NCI-H446 (cell line): ENCODE data around the gene TP53RK.

Experiments used
- DNase-seq, 2 experiments: peaks; one replicate each; lab custom pipeline; 2025; lab: John Stamatoyannopoulos, UW

Gene TP53RK

GRCh38 chr20:46689082-46689753 is at the start of gene TP53RK:
TSS of gene TP53RK (minus strand) at chr20:46689444. CDS start at chr20:46689414, 30 bp downstream.
- DNase-seq = peak; percentile 97 to 99

GRCh38 chr20:46735436-46735835 is 46.2 kb upstream of the TP53RK start:
- DNase-seq = no peak

- no peak for DNase-seq
These were observed 42.5 kb upstream of the TP53RK start for GRCh38 chr20:46731770-46732169.

- no peak for DNase-seq
These were observed 36.2 kb upstream of the TP53RK start for GRCh38 chr20:46725186-46726165.

GRCh38 chr20:46724343-46724959 is 35.2 kb upstream of the TP53RK start:
- DNase-seq = no peak

GRCh38 chr20:46723039-46723438 is 33.8 kb upstream of the TP53RK start:
- no peak for DNase-seq

GRCh38 chr20:46722450-46722849 is 33.2 kb upstream of the TP53RK start:
- no peak for DNase-seq

GRCh38 chr20:46721476-46721875 is 32.2 kb upstream of the TP53RK start:
- DNase-seq = no peak

- no peak for DNase-seq
These were observed 31.7 kb upstream of the TP53RK start for GRCh38 chr20:46720776-46721425.

- no peak for DNase-seq
These were observed 30.8 kb upstream of the TP53RK start for GRCh38 chr20:46720019-46720418.

GRCh38 chr20:46717818-46718541 is 28.7 kb upstream of the TP53RK start:
- no peak for DNase-seq

- DNase-seq = no peak
These were observed 26.1 kb upstream of the TP53RK start for GRCh38 chr20:46715292-46715756.

GRCh38 chr20:46713957-46714834 is 25.0 kb upstream of the TP53RK start:
- no peak for DNase-seq

- no peak for DNase-seq
These were observed 22.9 kb upstream of the TP53RK start for GRCh38 chr20:46712056-46712636.

- no peak for DNase-seq
These were observed 21.1 kb upstream of the TP53RK start for GRCh38 chr20:46710153-46710913.

GRCh38 chr20:46709459-46710152 is 20.4 kb upstream of the TP53RK start, which contains the start of gene SLC2A10:
TSS of gene SLC2A10 (plus strand) at chr20:46709649. CDS start at chr20:46709737, 88 bp downstream.
- no peak for DNase-seq

GRCh38 chr20:46709055-46709458 is 19.8 kb upstream of the TP53RK start:
- no peak for DNase-seq

- DNase-seq = no peak
These were observed 19.1 kb upstream of the TP53RK start for GRCh38 chr20:46708172-46708860.
